Activated T-cell treated with anti-CD3 and anti-CD28 coated beads for 1 hour (primary cell): ENCODE results near the gene TIPRL.

ENCODE experiments used
- DNase-seq: peaks from one replicate; pipeline ENCODE4 v3.0.0-alpha.2; 2020; ENCODE audit warnings: low read depth

The TIPRL gene

GRCh38 chr1:168213349-168213748 lies 34.6 kb downstream of the TIPRL start:
- no peak for DNase-seq

- DNase-seq = no peak
Measured at GRCh38 chr1:168216171-168216570, 37.4 kb downstream of the TIPRL start.

- DNase-seq = no peak
Measured at GRCh38 chr1:168217664-168218063, 38.9 kb downstream of the TIPRL start.

- no peak for DNase-seq
Measured at GRCh38 chr1:168218658-168219057, 39.9 kb downstream of the TIPRL start.

- DNase-seq = no peak
Measured at GRCh38 chr1:168220470-168220871, 41.7 kb downstream of the TIPRL start.

GRCh38 chr1:168221275-168221674 lies 42.5 kb downstream of the TIPRL start:
- DNase-seq = no peak

GRCh38 chr1:168223261-168223660 lies 44.5 kb downstream of the TIPRL start:
- no peak for DNase-seq

- no peak for DNase-seq
Measured at GRCh38 chr1:168223681-168224540, 45.1 kb downstream of the TIPRL start.

- no peak for DNase-seq
Measured at GRCh38 chr1:168224991-168225390, 46.2 kb downstream of the TIPRL start.

GRCh38 chr1:168225476-168226190 lies 46.9 kb downstream of the TIPRL start, which contains the start of gene SFT2D2:
Gene SFT2D2 (plus strand): TSS chr1:168226004. CDS start chr1:168226080, 76 bp downstream.
- DNase-seq = peak; percentile 69

GRCh38 chr1:168227620-168228019 lies 48.9 kb downstream of the TIPRL start:
- no peak for DNase-seq

- DNase-seq = no peak
Measured at GRCh38 chr1:168229893-168230292, 51.1 kb downstream of the TIPRL start.

- DNase-seq = no peak
Measured at GRCh38 chr1:168230709-168231108, 51.9 kb downstream of the TIPRL start.

- DNase-seq = no peak
Measured at GRCh38 chr1:168234846-168235547, 56.2 kb downstream of the TIPRL start.

GRCh38 chr1:168235548-168235885 lies 56.8 kb downstream of the TIPRL start:
- no peak for DNase-seq

GRCh38 chr1:168235937-168236336 lies 57.2 kb downstream of the TIPRL start:
- DNase-seq = no peak

GRCh38 chr1:168236836-168237611 lies 58.3 kb downstream of the TIPRL start:
- DNase-seq = no peak

- no peak for DNase-seq
Measured at GRCh38 chr1:168243198-168243597, 64.4 kb downstream of the TIPRL start.

GRCh38 chr1:168243636-168244212 lies 65.0 kb downstream of the TIPRL start:
- DNase-seq = no peak

- no peak for DNase-seq
Measured at GRCh38 chr1:168245042-168245441, 66.3 kb downstream of the TIPRL start.

GRCh38 chr1:168246506-168246905 lies 67.7 kb downstream of the TIPRL start:
- DNase-seq = no peak
